Lung (tissue), 12 donors: ENCODE measurements around the gene CCDC136. TPM values are rescaled to one million over a fixed set of nuclear protein-coding genes. Genes with fewer than 3 reads are reported as not detected.
A peak's percentile ranks its signal among the peaks of the same experiment; 100 is the strongest.

Source experiments
- ATAC-seq: fragments of 200-7000 bp; cut with Tn5 transposase; one replicate; pipeline ENCODE4 v1.9.1; 2020; ENCODE audit warnings: moderate number of reproducible peaks; ENCODE audit not compliant: insufficient read depth, low FRiP score
- DNase-seq, 3 donors: peaks; one replicate each; pipeline ENCODE4 v3.0.0-alpha.2; 2013 to 2017
- H3K27ac ChIP-seq, 2 donors: one replicate each; pipeline ENCODE4 v1.5.1; 2013; ENCODE audit warnings: mild to moderate bottlenecking in 2 of 2, moderate library complexity in 2 of 2, control low read depth in 1 of 2, inconsistent platforms in 1 of 2, low read depth in 1 of 2, low read length in 1 of 2
- H3K27me3 ChIP-seq, 3 donors: one replicate each; pipeline ENCODE4 v1.5.1; 2013; ENCODE audit warnings: low read length in 2 of 3; ENCODE audit not compliant: control insufficient read depth in 3 of 3, insufficient read depth in 3 of 3
- H3K36me3 ChIP-seq, 4 donors: one replicate each; pipeline ENCODE4 v1.5.1; 2013; ENCODE audit warnings: low read length in 4 of 4, mild to moderate bottlenecking in 1 of 4, moderate library complexity in 1 of 4; ENCODE audit not compliant: control insufficient read depth in 4 of 4, insufficient read depth in 4 of 4
- H3K4me1 ChIP-seq, 5 donors: one replicate each; pipeline ENCODE4 v1.5.1; 2013; ENCODE audit warnings: low read length in 5 of 5, mild to moderate bottlenecking in 2 of 5, moderate library complexity in 1 of 5; ENCODE audit not compliant: control insufficient read depth in 5 of 5, insufficient read depth in 5 of 5
- H3K4me3 ChIP-seq: one replicate; pipeline ENCODE4 v1.5.1; 2013; ENCODE audit warnings: mild to moderate bottlenecking, control low read depth, moderate library complexity
- H3K9ac ChIP-seq, 2 donors: one replicate each; pipeline ENCODE4 v1.5.1; 2013; ENCODE audit warnings: low read length in 2 of 2, control low read depth in 1 of 2; ENCODE audit not compliant: insufficient read depth in 1 of 2
- H3K9me3 ChIP-seq, 4 donors: one replicate each; pipeline ENCODE4 v1.5.1; 2013; ENCODE audit warnings: low read length in 3 of 4, mild to moderate bottlenecking in 1 of 4, moderate library complexity in 1 of 4; ENCODE audit not compliant: control insufficient read depth in 4 of 4, insufficient read depth in 3 of 4
- CTCF ChIP-seq: IDR thresholded peaks from 2 replicates; pipeline ENCODE4 v1.5.1; 2012; ENCODE audit warnings: mild to moderate bottlenecking; ENCODE audit errors: control extremely low read depth, extremely low read depth
- WGBS, 2 donors: extraction: QIAGEN DNeasy Blood & Tissue Kit; methylation state at CpG; one replicate each; pipeline ENCODE4 v1.1.7; 2013; 5-methylcytosine and 5-hydroxymethylcytosine counted together
- polyA plus RNA-seq, 2 donors: library from polyadenylated mRNA; stranded (reverse); fragments of 200-250 nt; gene quantifications; one replicate each; pipeline ENCODE4 v1.2.1, GENCODE V29; 2013
- total RNA-seq, 2 donors: library from RNA; depleted of rRNA in 1 of 2; stranded (reverse); fragments of >200 nt in 1 of 2; gene quantifications; one replicate each; pipeline ENCODE4 v1.2.1, GENCODE V29; 2014 to 2021
- donor health status: control.
- donor health status: control.
- donor health status: Bipolar disorder and iron deficiency.
- donor health status: healthy.
- donor health status: DM: yes; HTN: yes; CAD: no.

Gene CCDC136
- total and polyA plus RNA-seq, 4 donors: 0.70 to 6.4 (median 1.7) TPM

- no peak overlapping the region for H3K9ac ChIP-seq
- 73 to 81% methylated on average over 9 to 10 of the region's 10 CpGs for WGBS, 2 donors
- no peak for TF ChIP-seq CTCF
- no peaks in the 10 kb centered on the region for H3K9me3 ChIP-seq
- peaks cover 0 to 29% (median 14%) of the 10 kb centered on the region in 5 donors for H3K4me1 ChIP-seq
- peak overlapping the region in 1 of 2 donors; percentile 93 for H3K27ac ChIP-seq
- H3K36me3 ChIP-seq: no peaks in the 10 kb centered on the region
- H3K4me3 ChIP-seq: no peak overlapping the region
- DNase-seq: peak; percentile 5 to 50 (median 30)
- ATAC-seq: no peak
- H3K27me3 ChIP-seq: peaks cover 0 to 5% (median 0%) of the 10 kb centered on the region in 3 donors
Observed at GRCh38 chr7:128827971-128828711, 36.4 kb downstream of the CCDC136 start.

GRCh38 chr7:128829391-128830166, 37.8 kb downstream of the CCDC136 start:
- Histone ChIP-seq H3K27ac (peak overlapping the region in 1 of 2 donors; percentile 93), H3K4me3 (no peak overlapping the region), H3K27me3 (peaks cover 0 to 5% (median 0%) of the 10 kb centered on the region in 3 donors), H3K36me3 (no peaks in the 10 kb centered on the region), H3K9me3 (no peaks in the 10 kb centered on the region), H3K4me1 (peaks cover 0 to 41% (median 14%) of the 10 kb centered on the region in 5 donors), H3K9ac (peak overlapping the region in 1 of 2 donors; percentile 20)
- ATAC-seq: no peak
- DNase-seq: peak in 2 of 3 donors; percentile 38
- no peak for TF ChIP-seq CTCF
- WGBS, 2 donors: 23 to 28% methylated on average over 13 of the region's 13 CpGs

GRCh38 chr7:128830231-128831177, 38.7 kb downstream of the CCDC136 start, which contains the start of gene FLNC:
Gene FLNC (plus strand): TSS chr7:128830406. CDS start chr7:128830638, 232 bp downstream.
- Histone ChIP-seq H3K4me1 (peaks cover 0 to 45% (median 14%) of the 10 kb centered on the region in 5 donors), H3K9ac (peak within 1 kb of the TSS in 1 of 2 donors; percentile 20), H3K9me3 (no peaks in the 10 kb centered on the region), H3K36me3 (no peaks in the 10 kb centered on the region), H3K4me3 (peak within 1 kb of the TSS; percentile 18), H3K27ac (peak within 1 kb of the TSS in 1 of 2 donors; percentile 93), H3K27me3 (peaks cover 0 to 5% (median 0%) of the 10 kb centered on the region in 3 donors)
- TF ChIP-seq CTCF: no peak
- DNase-seq (peak; percentile 80 to 81 (median 80)), ATAC-seq (peak; percentile 10)
- WGBS, 2 donors: 3% methylated on average over 61 to 109 of the region's 109 CpGs
